SK-N-SH treated with all-trans-retinoic acid at 6 μM for 48 hours (cell line): ENCODE data around the gene CFAP20.

ENCODE experiments used
- ARNTL ChIP-seq: fragments of 450-650 bp; formaldehyde crosslinking; IDR thresholded peaks from 2 replicates; pipeline ENCODE4 v1.5.0; 2020; ENCODE audit warnings: low read depth, mild to moderate bottlenecking, moderate library complexity, borderline replicate concordance
- CSDC2 ChIP-seq: fragments of 250-450 bp; sonication (Bioruptor Pico); IDR thresholded peaks from 2 replicates; pipeline ENCODE4 v1.5.0; 2020; ENCODE audit warnings: mild to moderate bottlenecking, moderate library complexity
- GLIS3 ChIP-seq: fragments of 250-450 bp; sonication (Bioruptor Pico); IDR thresholded peaks from 2 replicates; pipeline ENCODE4 v1.5.0; 2020; ENCODE audit warnings: mild to moderate bottlenecking, moderate library complexity
- ISL1 ChIP-seq: fragments of 250-450 bp; sonication (Bioruptor Pico); IDR thresholded peaks from 2 replicates; pipeline ENCODE4 v2.1.2; 2022; ENCODE audit warnings: mild to moderate bottlenecking, moderate library complexity
- RARB ChIP-seq: fragments of 250-450 bp; sonication (Bioruptor Pico); IDR thresholded peaks from 2 replicates; pipeline ENCODE4 v1.8.0; 2021; ENCODE audit warnings: mild to moderate bottlenecking, moderate library complexity
- TOX ChIP-seq: fragments of 250-450 bp; sonication (Bioruptor Pico); IDR thresholded peaks from 2 replicates; pipeline ENCODE4 v1.8.0; 2021; ENCODE audit warnings: mild to moderate bottlenecking, moderate library complexity, borderline replicate concordance
- ZC3H10 ChIP-seq: fragments of 250-450 bp; sonication (Bioruptor Pico); IDR thresholded peaks from 2 replicates; pipeline ENCODE4 v1.5.1; 2021; ENCODE audit warnings: mild to moderate bottlenecking, moderate library complexity
- ZNF70 ChIP-seq: fragments of 450-650 bp; formaldehyde crosslinking; IDR thresholded peaks from 2 replicates; pipeline ENCODE4 v1.5.0; 2020; ENCODE audit warnings: mild to moderate bottlenecking, moderate library complexity
- TF ChIP-seq, protein P1 (sequence below): fragments of 250-450 bp; sonication (Bioruptor Pico); IDR thresholded peaks from 2 replicates; pipeline ENCODE4 v1.8.0; 2020; ENCODE audit warnings: mild to moderate bottlenecking, moderate library complexity, borderline replicate concordance
- TF ChIP-seq, protein P2 (sequence below): fragments of 250-450 bp; sonication (Bioruptor Pico); IDR thresholded peaks from 2 replicates; pipeline ENCODE4 v1.5.1; 2021; ENCODE audit warnings: mild to moderate bottlenecking, moderate library complexity
- TF ChIP-seq, protein P3 (sequence below): fragments of 250-450 bp; sonication (Bioruptor Pico); IDR thresholded peaks from 2 replicates; pipeline ENCODE4 v1.5.1; 2020; ENCODE audit warnings: low read depth, mild to moderate bottlenecking, moderate library complexity

DNA sequence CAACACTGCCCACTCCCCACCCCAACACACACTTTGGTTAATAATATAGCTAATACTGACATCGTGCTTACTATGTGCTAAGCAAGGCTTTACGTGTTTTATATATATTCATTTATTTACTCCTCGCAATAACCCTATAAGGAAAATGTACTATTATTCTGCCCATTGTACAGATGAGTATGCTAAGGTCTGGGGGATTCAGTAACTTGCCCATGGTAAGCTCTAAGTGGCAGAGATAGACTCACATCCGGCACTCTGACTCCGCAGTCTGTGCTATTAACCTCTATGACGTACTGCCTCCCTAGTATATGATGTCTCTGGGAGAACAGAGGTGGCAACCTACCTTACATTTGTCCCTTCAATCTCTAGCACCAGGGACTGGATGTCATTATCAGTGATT is 12.7 kb downstream of the CFAP20 start:
- TF ChIP-seq, protein P1, sequence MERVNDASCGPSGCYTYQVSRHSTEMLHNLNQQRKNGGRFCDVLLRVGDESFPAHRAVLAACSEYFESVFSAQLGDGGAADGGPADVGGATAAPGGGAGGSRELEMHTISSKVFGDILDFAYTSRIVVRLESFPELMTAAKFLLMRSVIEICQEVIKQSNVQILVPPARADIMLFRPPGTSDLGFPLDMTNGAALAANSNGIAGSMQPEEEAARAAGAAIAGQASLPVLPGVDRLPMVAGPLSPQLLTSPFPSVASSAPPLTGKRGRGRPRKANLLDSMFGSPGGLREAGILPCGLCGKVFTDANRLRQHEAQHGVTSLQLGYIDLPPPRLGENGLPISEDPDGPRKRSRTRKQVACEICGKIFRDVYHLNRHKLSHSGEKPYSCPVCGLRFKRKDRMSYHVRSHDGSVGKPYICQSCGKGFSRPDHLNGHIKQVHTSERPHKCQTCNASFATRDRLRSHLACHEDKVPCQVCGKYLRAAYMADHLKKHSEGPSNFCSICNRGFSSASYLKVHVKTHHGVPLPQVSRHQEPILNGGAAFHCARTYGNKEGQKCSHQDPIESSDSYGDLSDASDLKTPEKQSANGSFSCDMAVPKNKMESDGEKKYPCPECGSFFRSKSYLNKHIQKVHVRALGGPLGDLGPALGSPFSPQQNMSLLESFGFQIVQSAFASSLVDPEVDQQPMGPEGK (CRISPR knock-in tag): no peak
- TF ChIP-seq RARB (CRISPR knock-in tag) (no peak), TOX (CRISPR knock-in tag) (no peak), ISL1 (CRISPR knock-in tag) (no peak), ZNF70 (no peak), GLIS3 (CRISPR knock-in tag) (no peak), CSDC2 (CRISPR knock-in tag) (no peak), ARNTL (CRISPR knock-in tag) (no peak), ZC3H10 (CRISPR knock-in tag) (no peak)
- TF ChIP-seq, protein P2, sequence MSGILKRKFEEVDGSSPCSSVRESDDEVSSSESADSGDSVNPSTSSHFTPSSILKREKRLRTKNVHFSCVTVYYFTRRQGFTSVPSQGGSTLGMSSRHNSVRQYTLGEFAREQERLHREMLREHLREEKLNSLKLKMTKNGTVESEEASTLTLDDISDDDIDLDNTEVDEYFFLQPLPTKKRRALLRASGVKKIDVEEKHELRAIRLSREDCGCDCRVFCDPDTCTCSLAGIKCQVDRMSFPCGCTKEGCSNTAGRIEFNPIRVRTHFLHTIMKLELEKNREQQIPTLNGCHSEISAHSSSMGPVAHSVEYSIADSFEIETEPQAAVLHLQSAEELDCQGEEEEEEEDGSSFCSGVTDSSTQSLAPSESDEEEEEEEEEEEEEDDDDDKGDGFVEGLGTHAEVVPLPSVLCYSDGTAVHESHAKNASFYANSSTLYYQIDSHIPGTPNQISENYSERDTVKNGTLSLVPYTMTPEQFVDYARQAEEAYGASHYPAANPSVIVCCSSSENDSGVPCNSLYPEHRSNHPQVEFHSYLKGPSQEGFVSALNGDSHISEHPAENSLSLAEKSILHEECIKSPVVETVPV (CRISPR knock-in tag): no peak
- TF ChIP-seq, protein P3, sequence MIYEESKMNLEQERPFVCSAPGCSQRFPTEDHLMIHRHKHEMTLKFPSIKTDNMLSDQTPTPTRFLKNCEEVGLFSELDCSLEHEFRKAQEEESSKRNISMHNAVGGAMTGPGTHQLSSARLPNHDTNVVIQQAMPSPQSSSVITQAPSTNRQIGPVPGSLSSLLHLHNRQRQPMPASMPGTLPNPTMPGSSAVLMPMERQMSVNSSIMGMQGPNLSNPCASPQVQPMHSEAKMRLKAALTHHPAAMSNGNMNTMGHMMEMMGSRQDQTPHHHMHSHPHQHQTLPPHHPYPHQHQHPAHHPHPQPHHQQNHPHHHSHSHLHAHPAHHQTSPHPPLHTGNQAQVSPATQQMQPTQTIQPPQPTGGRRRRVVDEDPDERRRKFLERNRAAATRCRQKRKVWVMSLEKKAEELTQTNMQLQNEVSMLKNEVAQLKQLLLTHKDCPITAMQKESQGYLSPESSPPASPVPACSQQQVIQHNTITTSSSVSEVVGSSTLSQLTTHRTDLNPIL (CRISPR knock-in tag): no peak
